ENCODE data around the gene DMBX1.

DNA sequence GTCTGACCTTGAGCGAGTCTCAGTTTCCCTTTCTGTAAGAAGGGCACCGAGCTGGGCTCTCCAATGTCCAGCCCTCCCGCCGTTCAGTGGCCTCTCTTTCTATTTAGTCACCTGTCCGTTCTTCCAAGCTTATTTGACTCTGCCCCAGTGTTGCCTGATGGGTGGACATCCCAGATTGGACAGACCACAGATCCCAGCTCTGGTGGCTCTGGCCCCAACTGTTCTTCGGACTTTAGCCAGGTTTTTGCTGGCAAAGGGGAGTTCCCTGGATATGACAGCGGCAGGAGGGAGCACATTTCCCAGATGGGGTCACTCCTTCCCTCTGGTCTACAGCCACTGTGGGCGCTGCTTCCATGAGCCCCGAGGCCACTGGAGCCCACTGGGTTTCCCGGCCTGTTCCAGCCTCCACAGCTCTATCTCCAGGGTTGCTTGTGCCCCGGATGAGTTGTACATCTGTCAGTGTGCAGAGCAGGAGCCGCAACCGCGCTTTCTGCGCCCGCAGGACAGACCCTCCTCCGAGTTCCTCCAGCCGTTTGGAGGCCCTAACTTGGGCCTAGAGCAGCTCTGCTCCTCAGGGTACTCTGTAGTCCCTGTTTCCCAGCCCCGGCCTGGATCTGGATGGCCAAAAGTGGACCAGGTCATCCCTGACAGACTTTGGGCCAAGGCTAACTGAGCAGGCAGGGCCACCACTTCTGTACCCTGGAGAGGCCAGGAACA, 3.8 kb downstream of the DMBX1 start:
- TF ChIP-seq, protein P1, sequence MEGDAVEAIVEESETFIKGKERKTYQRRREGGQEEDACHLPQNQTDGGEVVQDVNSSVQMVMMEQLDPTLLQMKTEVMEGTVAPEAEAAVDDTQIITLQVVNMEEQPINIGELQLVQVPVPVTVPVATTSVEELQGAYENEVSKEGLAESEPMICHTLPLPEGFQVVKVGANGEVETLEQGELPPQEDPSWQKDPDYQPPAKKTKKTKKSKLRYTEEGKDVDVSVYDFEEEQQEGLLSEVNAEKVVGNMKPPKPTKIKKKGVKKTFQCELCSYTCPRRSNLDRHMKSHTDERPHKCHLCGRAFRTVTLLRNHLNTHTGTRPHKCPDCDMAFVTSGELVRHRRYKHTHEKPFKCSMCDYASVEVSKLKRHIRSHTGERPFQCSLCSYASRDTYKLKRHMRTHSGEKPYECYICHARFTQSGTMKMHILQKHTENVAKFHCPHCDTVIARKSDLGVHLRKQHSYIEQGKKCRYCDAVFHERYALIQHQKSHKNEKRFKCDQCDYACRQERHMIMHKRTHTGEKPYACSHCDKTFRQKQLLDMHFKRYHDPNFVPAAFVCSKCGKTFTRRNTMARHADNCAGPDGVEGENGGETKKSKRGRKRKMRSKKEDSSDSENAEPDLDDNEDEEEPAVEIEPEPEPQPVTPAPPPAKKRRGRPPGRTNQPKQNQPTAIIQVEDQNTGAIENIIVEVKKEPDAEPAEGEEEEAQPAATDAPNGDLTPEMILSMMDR (IDR thresholded peaks at IDR 0.05; ENCODE audit: poor library complexity, severe bottlenecking): no peak
- TF ChIP-seq POLR2AphosphoS5 (IDR thresholded peaks at IDR 0.05): no peak
- TF ChIP-seq SMC3 (conservative IDR thresholded peaks at IDR 0.05; ENCODE audit: poor library complexity): no peak
- no peak for TF ChIP-seq TAF1 (IDR thresholded peaks at IDR 0.05; ENCODE audit: low read depth)
- no peak for TF ChIP-seq MXI1 (conservative IDR thresholded peaks at IDR 0.05; ENCODE audit: poor library complexity, severe bottlenecking)
- TF ChIP-seq RAD21 (conservative IDR thresholded peaks at IDR 0.05): no peak
- TF ChIP-seq EZH2 (IDR thresholded peaks at IDR 0.05; ENCODE audit: borderline replicate concordance, insufficient read depth, low read length, poor library complexity, severe bottlenecking): no peak
- TF ChIP-seq REST (IDR thresholded peaks at IDR 0.05; ENCODE audit: borderline replicate concordance): no peak
- TF ChIP-seq EP300 (conservative IDR thresholded peaks at IDR 0.05; ENCODE audit: poor library complexity, severe bottlenecking): no peak

All from neural cell (in vitro differentiated cells).